Fibroblast of gingiva (primary cell): ENCODE data around the gene TMPRSS4.

ENCODE experiments used
- DNase-seq: peaks from one replicate; pipeline ENCODE4 v3.0.0-alpha.2; 2011; ENCODE audit warnings: low read depth

Gene TMPRSS4

DNA sequence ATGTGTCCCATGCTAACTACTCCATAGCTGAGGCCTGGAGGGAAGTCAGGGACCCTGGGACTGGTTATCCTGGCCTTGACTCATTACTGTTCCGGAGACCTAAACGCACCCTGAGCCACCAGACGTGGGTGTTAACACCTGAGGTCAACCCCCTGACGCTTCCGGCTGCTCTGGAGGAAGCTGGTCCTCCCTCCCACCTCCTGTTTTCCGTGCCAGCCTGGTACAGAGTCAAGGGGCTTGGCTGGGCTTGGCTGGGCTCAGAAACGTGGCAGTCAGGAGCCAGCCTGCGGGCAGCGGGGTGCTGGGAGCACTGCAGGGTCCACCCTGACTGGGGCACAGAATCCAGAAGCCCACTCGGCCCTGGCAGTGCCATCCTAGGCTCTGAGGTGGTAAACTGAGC, 2.6 kb downstream of the TMPRSS4 start:
- DNase-seq, result no peak

GRCh38 chr11:118080296-118080695, 3.4 kb downstream of the TMPRSS4 start:
- no peak for DNase-seq

DNA sequence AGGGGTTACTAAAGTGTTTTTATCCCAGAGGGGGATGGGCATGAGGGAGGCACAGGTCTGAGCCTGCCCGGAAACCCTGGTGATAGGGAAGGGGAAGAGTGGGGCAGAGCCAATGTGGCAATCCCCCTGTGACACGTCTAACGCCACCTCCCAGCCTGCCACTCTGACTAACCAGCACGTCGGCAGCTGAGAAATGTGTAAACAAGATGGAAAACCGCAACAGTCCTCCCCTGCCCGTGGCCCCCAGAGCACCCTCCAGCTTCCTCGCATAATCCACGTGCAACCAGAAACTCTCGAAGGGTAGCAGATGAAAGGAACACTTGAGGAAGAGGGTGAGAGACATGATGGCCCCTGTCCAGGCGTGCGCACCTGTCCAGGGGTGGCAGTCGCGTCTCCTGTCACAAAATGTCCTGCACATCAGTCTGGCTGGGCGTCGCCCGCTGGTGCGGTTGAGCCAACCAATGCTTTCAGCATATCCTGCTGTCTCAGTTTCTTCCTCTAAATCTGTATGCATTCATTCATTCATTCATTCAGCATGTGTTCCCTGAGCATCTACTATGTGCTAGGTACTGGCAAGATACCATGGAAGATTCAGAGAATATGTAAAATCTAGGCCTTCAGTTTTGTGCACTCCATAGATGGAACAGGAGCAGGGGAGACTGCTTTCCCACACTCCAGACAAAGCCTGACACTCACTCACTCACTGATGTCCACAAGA, 4.5 kb downstream of the TMPRSS4 start:
- no peak for DNase-seq

GRCh38 chr11:118082880-118083552, 6.1 kb downstream of the TMPRSS4 start:
- no peak for DNase-seq

- no peak for DNase-seq
Observed at GRCh38 chr11:118084247-118084646, 7.4 kb downstream of the TMPRSS4 start.

DNA sequence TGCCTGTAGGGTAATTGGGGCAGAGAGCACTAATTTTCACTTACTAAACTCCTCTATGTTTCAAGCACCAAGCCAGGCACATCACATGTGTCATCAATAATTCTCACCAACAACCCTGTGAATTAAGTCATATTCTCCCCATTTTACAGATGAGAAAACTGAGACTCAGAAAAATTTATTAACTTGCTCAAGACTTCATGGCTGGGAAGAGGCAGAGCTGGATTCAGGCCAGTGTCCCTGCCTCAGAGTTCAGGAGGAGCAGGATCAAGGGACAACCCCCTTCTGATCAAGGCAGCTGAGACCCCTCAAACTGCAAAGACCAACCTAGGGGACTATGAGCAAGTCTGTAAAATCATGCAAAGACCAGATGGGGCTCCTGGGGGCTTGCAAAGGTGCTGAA, 7.8 kb downstream of the TMPRSS4 start:
- DNase-seq, result no peak

DNA sequence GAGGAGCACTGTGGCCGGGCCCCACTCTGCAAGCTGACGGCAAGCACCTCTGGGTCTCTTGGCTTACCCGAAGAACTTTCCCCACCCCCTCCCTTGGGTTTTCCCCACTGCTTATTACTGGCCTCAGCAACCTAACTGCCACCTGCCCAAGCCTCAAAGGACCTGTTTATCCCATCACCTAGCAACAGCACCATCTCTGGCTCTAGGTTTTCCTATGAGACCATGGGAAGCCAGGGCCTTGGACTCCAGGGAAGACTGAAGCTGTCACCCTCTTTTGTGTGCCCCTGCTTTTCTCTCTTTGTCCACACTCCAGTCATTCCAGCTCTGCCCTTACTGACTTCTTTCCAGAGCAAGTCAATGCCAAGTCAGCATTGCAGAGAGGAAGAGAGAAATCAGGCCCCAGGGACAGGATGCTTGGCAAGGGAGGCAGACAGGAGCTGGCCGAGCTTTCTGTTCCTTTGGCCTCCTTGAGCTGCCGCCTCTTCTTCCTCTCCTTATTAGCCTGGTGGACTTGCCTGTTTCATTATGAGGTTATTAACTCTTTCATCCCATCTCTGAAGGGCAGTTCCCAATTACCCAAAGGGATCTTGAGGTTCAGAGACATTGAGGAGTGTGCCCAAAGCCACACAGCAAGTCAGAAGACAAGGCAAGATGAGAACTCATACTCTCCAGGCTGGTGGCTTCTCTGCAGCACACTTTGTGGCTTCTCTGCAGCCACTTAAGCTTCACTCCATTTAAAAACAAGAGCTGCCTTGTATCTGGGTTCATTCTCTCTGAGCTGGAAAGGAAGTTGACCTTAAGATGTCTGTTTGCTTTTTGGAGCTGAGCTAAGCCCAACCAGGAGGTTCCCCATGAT, 10.3 kb downstream of the TMPRSS4 start, which contains the start of gene SMIM35:
Gene SMIM35, minus strand, starts transcription at position 51 of the 856 bp plus-strand sequence. CDS start 206 bp downstream, outside the sequence.
- no peak for DNase-seq

- no peak for DNase-seq
Observed at GRCh38 chr11:118087931-118088330, 11.1 kb downstream of the TMPRSS4 start.

DNA sequence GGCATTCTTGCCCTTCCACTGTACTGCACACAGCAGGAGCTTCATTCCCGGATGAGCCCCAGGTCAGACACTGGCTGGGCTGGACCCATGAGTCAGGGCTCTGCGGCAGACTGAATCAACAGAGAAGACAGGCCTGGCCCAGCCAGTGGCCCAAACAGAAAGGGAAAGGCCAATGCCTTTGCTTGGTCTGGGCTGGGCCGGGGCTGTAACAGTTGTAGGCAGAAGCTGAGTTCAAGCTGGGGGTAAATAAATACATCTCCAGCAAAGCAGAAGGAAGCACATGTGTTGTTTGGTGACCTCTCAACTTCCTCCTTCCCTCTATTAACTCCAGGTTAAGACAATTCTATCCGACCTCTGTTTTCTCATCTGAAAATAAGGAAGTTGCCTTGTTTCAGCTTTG, 11.7 kb downstream of the TMPRSS4 start:
- no peak for DNase-seq

DNA sequence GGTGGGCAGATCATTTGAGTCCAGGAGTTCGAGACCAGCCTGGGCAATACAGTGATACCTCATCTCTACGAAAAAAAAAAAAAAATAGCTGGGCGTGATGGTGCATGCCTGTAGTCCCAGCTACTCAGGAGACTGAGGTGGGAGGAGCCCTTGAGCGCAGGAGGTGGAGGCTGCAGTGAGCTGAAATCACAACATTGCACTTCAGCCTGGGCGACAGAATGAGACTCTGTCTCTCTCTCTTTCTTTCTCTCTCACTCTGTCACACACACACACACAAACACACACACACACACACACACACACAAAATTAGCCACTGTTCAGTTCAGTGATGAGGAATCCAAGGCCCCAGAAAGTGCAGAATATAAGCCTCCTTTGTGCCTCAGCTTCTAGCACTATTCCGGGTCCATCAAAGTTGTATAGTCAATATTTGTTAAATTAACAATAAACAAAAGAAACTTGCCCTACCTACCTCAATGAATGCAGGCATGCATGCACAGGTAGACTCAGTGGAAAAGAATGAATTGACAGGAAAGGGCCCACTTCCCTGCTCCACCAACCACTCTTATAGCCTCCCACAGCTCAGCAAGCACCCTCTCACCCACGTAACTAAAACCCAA, 13.8 kb downstream of the TMPRSS4 start:
- DNase-seq, result no peak

- no peak for DNase-seq
Observed at GRCh38 chr11:118091690-118092089, 14.8 kb downstream of the TMPRSS4 start.

- DNase-seq, result no peak
Observed at GRCh38 chr11:118092907-118093571, 16.2 kb downstream of the TMPRSS4 start.

- no peak for DNase-seq
Observed at GRCh38 chr11:118095493-118095892, 18.6 kb downstream of the TMPRSS4 start.

GRCh38 chr11:118095967-118096367, 19.1 kb downstream of the TMPRSS4 start:
- no peak for DNase-seq

DNA sequence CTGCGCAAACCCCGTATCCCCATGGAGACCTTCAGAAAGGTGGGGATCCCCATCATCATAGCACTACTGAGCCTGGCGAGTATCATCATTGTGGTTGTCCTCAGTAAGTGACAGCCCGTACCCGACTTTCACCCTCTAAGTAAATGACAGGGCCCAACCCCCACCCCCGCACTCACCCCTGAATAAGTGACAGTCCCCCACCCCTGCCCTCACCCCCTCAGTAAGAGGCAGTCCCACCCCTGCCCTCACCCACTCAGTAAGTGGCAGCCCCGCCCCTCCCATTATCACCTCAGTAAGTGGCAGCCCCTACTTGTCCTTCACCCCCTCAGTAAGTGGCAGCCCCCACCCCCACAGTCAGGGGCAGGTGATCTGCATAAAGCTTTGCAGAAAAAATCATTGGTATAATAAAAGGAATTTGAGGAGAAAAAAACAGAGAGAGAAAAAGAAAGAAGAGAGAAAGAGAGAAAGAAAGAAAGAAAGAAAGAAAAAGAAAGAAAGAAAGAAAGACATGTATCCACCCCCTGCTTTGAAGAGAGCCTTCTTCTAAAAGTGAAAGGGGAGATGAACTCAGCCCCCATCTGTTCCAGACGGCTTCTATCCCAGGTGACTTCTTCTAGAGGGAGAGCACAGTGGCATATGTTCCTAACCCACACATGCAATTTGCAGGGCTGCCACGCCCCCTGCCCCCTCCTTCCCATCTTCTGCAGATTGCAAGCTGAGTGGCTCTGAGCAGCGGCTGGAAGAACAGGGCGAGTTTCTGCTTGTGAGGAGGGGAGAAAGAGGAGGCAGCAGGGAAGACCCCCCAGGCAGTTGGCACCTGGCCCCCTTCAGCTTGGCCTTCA, 22.3 kb downstream of the TMPRSS4 start:
- no peak for DNase-seq

DNA sequence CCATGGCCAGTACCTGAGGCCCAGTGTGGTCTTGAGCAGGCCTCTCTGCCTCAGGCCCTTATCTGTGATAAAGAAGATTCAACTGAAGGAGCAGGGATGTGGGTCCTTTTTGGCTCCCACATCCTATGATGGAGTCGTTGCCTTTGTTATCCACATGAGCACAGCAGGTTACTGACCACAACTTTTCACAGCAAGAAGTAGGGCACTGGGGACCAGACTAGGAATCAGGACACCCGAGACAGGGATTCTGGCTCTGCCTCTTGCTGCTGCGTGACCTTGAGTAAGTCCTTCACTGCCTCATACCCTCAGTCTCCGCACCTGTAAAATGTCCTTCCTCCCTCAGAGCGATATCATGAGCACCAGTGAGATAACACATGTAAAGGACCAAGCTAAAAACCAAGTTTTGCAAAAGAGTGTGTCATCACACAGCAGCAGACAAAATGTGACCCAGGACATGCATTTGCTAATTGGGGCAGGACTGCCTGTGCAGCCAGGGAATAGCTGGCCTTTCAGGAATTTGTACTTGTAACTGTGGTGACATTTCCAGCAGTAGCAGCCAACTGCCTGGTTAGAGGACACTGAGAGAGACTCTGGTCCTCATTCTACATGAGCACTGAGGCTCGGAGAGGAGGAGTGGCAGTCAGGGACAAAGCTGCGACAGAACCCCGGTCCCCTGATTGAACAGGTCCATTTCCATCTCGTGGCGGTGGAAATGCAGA, 23.1 kb downstream of the TMPRSS4 start:
- no peak for DNase-seq

DNA sequence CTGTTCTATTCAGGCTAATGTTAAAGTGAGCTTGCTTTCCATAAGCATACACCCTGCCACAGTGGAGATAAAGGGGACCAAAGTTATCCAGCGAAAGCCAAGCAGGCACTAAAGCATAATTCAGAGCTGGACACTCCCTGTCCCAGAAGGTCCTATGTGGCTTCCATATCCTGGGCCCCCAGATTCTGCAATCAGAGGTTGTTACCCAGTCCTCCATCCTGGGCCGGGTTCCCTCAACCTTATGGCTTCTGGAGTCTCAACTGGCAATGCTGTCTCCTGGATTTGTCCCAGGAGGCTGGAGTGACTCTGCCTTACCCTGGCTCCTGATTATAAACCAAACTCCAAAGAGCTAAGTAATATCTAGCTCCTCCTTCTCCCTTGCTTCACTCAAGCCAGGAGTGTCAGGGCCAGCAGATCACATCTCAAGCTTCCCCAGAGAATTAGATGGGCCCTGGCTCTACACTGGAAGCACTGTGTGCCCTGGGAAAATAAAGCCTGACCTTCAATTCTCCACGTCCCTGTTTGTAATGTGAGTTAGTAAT, 23.9 kb downstream of the TMPRSS4 start:
- DNase-seq, result no peak

DNA sequence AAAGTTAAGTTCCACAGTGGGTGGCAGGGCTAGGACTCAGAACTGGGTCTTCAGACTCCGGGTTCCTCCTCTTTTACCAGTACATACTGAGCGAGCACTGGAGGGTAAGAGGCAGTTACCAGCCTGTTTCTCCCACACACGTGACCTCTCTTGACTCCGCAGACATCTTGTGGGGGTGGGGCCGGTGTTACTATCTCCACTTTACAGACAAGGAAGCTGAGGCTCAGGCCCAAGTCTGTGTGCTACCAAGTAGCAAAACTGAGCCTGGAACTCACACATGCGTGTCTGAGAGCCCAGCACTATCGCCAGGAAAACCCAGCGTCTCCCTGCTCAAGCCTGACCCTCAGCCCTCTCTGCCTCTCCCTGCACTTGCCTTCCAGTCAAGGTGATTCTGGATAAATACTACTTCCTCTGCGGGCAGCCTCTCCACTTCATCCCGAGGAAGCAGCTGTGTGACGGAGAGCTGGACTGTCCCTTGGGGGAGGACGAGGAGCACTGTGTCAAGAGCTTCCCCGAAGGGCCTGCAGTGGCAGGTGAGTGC, 25.9 kb downstream of the TMPRSS4 start:
- DNase-seq, result no peak

GRCh38 chr11:118104491-118104890, 27.6 kb downstream of the TMPRSS4 start:
- DNase-seq, result no peak
